Kidney tubule cell (primary cell): ENCODE measurements around the gene PDE7B.

Experiments
- DNase-seq: peaks from one replicate; pipeline ENCODE4 v3.0.0-alpha.2; 2018; ENCODE audit warnings: low spot score

Gene PDE7B

DNA sequence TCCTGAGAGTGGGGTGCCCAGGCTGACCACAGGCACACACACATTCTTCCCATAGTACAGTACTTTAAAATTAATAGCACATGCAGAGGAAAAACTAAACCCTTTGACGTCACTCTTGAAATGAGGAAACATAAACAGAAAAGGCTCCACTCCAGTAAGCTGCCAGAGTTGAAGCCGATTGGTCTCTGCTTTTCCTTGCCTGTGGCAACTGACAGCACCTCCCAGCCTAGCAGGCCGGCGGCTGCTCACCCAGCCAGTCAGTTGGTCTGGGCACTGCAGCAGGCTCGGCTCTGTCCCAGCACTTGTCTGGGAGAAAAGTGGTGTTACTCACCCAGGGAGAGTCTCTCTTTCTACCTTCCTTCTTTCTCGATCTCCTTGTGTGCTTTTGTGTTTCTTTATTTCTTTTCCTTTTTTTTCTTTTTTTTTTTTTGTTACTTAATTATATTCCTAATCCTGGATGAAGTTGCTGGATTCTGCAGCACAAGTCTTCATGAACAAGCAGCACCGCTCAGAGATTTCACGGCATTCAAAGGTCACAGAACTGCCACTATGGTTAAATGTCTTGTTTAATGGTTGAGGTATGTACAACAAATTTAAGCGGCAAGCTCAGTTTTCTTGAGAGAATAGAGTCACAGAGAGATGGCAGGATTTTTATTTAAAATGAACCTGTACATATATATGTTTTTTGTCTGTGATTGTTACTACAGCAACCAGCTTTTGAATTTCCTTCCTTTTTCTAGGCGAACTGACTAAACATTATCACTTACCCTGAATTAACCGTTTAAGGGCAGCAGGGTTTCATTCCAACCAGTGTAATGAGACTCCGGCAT is at the start of gene PDE7B:
Gene PDE7B (plus strand): TSS at position 260 of the 830 bp plus-strand sequence.
- peak; percentile 94 for DNase-seq

DNA sequence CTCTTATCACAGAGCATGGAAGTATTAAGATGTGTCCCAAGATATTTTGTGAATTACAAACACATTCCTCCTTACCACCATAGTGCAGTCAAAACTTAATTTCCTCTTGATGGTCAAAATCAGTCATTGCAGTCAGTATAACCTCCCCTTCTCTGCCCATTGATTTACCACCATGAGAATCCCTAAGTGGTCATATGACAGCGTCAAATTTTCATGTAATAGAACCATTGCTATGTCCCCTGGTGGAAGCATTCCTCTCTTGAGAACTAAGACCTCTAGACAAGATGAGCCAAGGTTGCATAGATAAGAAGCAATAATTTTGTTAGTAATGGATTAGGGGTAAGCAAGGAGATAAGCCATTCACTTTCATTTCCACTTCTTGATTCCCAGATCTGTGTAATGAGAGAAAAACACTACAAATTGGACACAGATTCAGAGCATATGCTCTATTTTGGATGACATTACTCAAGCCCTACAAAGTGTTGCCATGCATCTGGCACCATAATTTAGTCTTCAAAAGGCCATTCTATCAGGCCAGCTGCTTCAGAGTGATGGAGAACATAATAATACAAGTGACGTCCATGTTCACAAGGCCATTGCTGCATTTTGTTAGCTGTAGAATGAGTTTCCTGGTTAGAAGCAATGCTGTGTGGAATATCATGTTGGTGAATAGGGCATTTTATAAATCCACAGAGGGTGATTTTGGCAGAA is 49.6 kb upstream of the PDE7B start:
- no peak for DNase-seq

DNA sequence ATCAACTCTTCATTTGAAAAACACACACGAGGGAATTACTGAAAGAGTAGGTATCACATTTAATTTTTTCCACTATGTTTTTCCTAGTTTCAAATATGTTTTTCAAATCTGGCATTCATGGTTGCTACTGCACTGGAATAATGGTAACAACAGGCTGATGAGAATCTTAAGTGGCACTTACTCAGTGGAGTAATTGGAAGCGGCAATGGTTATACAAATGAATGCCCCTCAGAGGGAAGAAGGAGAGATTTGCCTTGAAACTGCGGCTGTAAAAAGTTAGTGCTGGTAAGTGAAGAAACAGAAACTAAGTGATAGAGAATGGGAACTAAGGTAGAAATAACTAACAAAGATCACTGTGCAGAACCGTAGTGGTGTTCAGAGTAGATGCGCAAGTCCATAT is 41.0 kb upstream of the PDE7B start:
- no peak for DNase-seq

DNA sequence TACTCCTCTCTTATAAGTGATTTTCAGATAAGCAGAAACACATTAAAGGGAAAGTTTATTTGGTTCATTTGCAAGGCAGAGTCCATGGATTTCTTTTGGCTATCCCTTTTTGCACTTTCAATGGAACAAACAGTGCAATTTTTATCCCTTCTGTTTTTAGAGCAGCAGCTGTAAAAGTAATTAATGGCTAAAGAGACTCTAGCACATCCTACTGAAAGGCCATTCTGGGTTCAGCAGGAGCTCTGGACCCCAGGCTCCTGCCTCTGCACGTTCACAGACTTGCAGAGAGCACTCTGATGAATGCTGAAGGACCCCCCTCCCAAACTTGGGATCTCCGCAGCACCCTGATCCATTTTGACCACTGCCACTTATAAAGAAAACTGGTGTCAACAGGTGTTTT is 40.3 kb upstream of the PDE7B start:
- DNase-seq = no peak

DNA sequence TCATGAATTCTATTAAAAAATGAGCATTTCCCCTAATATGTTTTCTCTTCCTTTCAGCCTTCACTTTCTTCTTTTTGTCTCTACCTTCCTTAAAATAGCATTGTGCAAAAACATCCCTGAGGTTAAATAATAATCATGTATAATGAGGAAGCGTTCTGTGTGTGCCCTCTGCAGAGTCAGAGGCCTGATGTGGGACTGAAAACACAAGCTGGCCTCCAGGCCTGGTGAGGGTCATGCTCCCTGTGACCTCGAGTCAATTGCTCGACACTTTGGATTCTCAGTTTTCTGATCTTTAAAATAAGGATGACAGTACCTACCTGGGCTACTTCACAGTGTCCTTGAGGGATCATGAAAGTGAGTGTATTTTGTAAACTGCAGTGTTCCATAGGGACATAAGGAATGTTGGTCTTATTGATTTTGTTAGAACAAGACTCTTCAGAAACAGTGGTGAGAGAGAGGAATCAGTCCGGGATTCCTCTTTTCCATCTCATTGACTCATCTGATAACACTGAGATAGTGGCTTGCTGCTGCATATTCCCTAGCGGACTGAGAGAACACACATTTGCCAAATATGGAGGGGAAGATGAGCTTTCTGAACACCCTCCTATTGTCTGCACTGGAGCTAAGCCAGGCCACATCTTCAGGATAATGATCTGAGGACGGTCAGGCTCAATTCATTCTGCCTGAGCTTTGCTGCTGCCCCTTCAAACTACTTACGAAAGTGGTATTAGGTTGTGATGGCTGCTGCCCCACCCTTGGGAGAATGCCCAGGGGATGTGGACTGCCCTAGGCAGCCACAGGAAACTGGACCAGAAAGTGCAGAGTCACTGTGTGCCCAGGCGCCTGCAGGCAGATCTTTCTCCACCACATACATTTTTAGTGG is 39.6 kb upstream of the PDE7B start:
- no peak for DNase-seq

DNA sequence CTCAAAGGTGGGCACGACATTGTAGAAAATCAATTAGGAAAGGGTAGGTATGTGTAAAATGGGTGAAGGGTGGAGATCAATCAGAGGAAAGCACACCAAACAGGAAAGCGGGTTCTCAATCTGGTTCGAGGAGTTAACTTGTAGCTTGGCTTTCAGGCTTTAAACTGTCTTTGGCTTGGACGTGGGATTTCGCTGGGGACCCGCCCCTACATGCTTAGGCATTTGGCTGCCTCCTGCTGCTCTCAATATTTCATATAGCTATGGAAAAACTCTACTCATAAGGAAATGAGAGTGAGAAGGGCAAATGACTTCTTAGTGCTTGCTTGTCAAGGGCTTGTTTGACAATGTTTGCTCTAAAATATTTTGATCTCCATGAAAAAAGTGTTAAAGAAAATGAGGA is 38.1 kb upstream of the PDE7B start:
- DNase-seq = no peak

DNA sequence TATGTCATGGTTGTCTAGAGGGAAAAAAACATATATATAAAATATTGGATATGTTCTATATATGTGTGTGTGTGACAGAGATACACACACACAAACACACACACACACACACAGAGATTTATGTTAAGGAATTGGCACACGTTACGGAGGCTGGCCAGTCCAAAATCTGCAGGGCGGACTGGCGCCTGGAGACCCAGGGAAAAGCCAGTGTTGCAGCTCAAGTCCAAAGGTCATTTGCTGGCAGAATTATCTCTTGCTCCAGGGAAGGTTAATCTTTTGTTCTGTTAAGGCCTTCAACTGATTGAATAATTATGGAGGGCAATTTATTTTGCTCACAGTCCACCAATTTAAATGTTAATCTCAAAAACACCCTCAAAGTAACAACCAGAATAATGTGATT is 37.5 kb upstream of the PDE7B start:
- no peak for DNase-seq

DNA sequence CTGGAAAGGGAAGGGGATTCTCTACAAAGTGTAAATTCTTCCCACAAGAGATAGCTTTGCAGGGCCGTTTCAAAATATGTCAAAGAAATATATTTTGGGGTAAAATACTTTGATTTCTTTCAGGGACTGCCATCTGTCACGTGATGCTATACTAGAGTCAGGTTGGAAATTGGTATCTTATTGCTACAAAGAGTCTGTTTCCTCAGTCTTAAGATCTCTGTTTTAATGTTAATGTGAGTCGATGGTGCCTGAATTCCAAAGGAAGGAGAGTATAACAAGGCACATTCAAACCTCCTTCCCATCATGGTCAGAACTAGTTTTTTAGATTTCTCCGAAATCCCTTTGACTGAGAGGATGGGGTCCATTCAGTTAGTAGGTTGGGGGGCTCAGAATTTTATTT is 36.3 kb upstream of the PDE7B start:
- DNase-seq = no peak

DNA sequence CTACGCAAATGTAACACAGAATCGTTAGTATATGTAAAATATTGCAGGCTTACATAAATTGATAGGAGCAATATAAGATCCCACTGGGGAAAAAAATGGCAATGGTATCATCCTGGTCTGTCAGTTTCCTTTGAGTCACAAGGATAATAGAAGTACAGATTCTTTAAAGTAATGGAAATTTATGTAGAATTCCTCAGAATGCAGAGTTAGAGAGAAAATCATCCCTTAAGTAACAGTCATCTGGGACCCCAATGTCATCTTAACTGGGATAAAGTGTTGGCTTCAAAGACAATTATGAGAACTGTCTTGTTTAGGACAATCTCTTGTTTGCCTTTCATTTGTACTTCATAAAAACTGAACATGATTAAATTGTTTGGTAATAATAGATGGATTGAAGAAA is 34.5 kb upstream of the PDE7B start:
- DNase-seq = no peak

DNA sequence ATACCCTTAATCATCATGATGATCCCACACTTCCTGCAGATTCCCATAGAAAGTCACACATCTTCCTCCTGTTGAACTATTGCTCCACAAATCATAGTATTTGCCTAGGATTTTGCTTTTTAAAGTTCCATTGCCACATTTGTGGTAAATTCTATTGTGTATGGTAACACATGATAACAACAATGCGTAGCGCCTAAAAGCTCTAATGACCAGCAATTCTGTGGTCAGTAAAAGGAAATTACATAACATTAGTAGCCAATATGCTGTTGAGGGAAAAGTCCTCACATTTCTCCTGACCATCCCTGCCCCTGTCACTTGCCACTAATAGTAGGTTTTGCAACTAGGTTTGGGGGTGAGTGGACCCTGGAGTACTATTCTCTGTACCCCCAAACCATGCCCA is 31.8 kb upstream of the PDE7B start:
- no peak for DNase-seq

DNA sequence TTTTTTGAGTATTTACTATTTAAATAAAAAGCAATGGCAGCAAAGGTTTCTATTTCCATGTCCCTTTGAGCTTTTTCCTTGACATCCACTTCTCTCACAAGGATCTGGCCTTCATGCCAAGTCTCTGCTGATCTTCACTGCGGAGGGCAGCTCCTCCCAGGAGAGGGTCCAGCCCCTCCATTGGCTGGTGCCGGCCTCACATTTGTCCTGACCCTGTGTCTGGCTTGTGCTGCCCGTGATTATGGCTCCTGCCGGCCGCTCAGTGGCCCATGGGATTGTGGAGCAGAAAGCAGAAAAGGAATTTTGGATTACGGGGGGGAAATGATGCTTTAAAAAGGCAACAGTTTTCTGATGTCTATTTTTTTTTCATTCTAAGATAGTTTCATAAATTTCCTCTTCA is 31.2 kb upstream of the PDE7B start:
- DNase-seq = no peak

DNA sequence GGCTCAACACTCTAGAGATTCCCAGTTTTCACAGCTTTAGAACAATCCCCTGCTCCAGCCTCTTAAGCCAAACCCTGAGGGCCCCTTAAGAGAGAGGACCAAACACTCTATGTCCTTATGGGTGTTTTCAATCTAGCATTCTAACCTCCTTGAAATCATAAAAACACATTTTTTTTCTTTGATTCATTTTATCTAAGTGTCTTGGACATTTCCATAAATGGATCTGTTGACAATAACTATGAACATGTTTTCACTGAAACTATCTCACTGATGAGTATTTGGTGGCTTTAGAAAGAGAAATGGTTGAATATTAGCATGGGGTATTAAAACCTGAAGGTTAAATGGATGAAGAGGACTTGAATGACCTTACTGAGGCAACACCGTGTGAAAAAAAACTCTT is 27.6 kb upstream of the PDE7B start:
- no peak for DNase-seq

DNA sequence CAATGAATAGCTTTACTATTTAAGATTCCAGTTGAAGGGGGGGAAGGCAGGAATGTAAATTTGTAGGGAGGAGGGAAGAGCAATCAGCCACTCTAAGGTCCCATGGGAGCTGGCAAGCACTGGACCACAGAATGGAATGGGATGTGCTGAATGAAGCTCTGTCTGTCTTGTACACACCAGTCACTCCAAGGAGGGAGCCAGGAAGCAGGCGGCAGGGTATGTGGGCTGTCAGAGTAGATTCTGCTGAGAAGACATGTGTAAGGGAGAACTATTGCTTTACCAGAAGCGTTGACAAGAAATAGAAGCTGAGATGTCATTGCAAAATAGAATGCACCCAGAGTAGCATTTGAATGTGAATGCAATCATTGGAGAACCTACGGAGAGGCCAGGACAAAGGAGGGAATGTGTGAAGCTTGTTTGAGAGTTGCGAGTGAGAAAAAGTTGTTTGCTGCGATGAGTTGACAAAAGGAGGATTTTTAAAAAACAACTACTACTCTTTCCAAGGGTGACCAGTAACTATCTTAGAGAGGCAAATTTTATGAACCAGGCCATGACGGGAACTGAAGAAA is 25.2 kb upstream of the PDE7B start:
- DNase-seq = no peak

DNA sequence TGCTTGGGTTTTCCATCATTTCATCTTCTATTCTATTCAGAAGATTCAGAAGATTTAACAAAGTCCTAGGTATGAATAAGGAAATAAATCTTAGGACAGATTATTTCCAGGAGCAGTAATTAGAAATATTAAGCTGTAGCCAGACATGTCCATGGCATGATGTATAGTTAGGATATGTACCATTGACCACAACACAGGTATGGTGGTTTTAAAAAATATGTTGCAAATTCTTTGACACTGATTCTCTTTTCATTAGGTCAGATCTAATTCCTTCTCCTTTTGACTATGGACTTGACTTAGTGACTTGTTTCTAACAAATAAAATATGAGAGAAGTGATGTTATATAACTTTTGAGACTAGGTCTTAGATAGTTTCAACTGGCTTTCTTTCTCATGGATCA is 23.5 kb upstream of the PDE7B start:
- DNase-seq = no peak

DNA sequence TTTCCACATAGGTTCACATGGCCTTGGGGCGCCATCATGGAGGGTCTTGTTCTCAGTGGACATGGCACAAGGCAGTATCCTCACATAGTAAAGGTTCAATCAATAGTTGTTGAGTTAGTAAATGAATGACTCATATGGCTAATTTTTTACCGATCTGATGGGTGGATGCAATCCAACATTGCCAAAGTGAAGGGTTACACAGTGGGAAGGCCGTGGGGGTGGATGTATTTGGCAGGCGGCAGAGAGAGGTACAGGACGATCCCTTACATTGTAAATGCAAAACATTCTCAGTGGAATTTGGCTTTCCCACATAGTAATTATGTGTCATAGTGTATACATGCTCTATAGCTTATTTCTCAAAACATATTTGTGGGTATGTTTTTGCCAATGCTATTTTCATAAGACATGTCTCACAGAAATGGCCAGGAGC is 21.0 kb upstream of the PDE7B start:
- DNase-seq = peak; percentile 19

DNA sequence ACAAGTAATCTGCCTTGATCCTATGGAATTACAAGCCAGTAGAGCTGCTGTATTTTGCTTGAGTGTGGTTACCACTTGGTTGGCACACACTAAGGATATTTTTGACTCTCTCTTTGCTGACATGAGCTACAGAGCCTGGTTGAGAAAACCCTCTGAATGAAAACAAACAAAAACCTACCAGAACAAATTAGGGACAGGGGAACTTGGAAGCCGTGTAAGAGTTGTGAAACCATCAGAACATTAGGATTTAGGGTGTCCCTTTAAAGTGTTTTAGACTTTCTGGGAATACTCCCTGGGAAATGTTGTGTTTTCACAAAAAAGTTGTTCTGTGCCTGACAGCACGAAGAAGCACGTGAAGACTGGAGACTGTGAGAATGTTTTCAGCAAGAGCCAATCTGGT is 20.5 kb upstream of the PDE7B start:
- no peak for DNase-seq

DNA sequence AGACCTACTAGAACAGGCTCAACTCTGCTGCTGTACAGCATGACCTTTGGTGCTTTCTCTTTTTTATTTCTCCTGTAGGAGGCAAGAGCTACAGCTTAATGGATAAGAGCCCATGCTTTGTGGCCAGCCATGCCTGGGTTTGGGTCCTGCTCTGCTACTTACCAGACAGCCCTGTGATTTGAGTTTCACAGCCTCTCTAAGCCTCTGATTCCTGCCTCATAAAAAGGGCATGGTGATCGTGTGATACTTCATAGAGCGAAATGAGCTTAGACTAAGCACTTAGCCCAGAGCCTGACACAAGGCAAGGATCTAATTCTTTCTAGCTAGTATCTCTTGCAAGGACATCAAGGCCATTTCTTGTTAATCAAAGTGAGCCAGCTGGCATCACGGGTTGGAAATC is 19.3 kb upstream of the PDE7B start:
- DNase-seq = no peak

DNA sequence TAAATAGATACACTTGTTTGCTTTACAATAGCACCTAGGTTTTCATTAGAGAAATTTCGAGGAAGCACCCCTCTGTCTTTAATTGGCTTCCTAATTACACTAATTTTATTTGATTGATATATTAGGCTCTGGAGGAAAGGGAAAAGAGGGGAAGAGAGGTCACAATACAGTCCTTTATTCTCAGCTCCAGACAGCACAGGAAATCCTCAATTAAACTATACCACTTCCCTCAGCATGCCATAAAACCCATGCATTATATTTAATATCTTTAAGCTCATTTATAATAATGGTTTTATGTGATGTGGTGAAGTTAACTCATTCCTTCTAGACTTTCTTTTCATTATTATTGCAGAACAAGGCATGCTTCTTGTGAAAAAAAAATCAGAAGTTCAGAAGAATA is 17.7 kb upstream of the PDE7B start:
- no peak for DNase-seq

DNA sequence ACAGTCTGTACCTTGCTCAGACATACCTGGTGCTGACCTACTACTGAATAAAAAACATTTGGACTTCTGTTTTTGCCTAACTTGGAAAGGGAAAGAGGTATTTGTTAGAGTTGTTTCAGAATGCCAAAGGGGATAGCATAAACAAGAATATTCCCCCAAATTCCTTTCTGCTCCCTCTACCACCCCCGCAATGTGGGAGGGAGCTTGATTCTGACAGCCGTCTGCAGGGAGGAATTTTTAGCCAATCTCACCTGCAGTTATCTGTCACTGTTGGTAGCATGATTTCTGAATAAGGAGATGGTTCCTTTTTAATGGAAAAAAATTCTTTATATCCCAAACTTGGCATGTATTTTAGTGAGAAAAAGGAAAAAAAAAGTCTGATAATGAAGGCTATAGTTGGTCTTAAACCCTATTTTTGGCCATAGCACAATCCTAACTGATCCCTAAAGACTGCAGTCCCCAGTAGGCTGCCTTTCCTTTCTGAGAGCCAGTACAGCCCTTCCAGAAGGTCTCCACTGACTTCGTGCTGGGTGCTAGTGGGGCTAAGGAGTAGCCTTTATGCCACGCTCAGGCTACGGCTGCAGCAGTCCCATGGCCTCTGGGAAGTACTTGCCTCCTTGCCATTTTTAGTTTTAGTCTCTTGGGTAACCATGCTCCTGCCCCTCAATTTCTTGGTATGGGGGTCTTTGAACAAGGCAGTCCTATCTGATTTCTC is 13.6 kb upstream of the PDE7B start:
- DNase-seq = no peak

DNA sequence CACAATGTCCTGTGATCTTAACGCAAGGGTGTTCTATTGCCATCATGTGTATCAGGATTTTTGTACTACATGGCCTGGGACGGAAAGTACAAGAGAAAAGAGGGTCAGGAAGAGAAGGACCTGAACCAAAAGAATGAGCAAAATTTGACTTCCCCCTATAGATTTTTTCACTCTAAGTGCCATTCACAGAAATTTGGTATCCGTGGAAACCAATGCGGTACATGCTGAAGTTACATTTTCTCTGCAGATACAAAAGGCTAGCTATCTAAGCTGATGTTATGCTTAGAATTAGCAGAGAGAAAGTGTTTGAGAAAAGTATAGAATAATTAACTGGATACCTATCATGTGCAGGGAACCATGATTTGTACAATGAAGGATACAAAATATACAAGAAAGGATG is 12.4 kb upstream of the PDE7B start:
- no peak for DNase-seq

DNA sequence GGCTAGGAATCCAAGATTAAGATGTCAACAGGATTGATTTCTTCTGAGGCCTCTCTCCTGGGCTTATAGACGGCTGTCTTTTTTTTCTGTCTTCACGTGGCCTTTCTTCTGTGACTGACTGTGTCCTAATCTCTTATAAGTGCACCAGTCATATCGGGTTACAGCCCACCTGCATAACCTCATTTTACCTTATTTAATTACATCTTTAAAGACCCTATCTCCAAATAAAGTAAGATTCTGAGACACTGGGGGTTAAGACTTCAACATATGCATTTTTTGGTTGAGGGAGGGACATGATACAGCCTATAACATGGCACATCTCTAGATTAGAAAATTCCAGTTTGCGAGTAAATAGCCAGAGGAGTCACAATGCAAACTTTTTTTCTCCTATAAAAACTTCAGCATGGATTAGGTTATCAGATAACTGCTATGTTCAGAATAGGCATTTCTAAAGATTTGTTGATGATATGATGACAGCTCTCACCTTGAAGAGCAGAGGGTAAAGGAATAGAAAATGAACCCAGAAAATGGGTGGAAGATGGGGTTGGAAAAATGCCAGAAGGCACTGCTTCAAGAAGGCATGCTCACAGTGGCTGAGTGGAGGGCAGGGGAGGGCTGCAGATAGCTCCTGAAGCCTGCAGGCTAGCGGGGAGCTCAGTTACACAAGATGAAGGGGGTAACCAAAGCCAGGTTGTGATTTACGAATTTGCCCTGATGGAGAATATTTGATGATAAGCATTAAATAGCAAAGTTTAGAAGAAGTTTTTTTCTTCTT is 8.7 kb upstream of the PDE7B start:
- DNase-seq = no peak
